Measurements from ENCODE around the gene SLC6A19.

Gene SLC6A19

DNA sequence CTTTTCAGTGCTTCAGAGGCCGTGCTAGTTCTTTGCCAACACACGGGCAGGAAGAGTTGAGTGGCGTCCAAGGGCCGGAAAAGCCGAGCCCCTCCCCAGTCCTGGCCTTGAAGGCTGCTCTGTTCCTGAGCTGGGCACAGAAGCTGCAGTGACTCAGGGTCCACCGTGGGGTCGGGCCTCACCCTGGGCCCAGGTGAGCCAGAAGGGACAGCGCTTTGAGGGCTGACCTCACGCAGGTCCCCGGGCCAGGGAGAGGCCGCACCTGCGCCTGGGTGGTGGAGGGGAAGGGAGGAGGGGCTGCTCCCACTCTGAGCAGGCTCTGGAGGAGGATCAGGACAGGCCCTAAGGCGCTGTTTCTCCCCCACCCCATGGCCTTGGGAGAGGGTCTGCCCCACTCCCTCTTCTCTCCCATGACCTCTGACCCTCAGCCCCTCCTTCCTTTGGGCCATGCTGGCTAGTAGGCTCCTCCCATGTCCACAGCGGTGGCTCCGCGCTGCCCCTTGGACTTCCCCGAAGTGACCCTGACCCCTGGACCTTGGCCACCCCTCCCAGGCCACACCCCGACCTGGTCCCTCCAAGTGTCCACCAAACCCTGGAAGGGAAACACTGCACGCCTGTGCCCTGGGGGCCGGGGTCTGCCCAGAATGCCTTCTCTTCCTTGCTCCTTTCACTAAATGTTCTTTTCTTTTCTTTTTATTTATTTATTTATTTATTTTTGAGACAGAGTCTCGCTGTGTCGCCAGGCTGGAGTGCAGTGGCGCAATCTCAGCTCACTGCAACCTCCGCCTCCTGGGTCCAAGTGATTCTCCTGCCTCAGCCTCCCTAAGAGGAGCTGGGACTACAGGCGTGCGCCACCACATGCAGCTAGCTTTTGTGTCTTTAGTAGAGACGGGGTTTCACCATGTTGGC is 19.7 kb upstream of the SLC6A19 start:
- Mint-ChIP-seq H3K27ac (no peak overlapping the region), H3K27me3 (ENCODE audit: low read depth) (no peaks in the 10 kb centered on the region), H3K9me3 (no peaks in the 10 kb centered on the region), H3K36me3 (ENCODE audit: low read depth) (no peaks in the 10 kb centered on the region), H3K4me3 (no peak overlapping the region), H3K4me1 (ENCODE audit: low read depth) (no peaks in the 10 kb centered on the region)
- no peak for DNase-seq (ENCODE audit: low spot score)

DNA sequence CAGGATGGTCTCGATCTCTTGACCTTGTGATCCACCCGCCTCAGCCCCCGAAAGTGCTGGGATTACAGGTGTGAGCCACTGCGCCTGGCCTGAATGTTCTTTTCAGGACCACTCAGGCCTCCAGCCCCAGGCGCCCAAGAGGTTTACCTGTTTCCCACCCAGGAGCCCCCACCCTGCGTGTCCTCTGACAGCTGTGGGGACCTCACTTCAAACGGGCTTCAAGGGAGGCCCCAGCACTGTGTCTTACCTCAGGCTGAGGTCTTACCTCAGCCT is 19.1 kb upstream of the SLC6A19 start:
- Mint-ChIP-seq H3K4me1 (ENCODE audit: low read depth) (no peaks in the 10 kb centered on the region), H3K4me3 (no peak overlapping the region), H3K27ac (no peak overlapping the region), H3K36me3 (ENCODE audit: low read depth) (no peaks in the 10 kb centered on the region), H3K9me3 (no peaks in the 10 kb centered on the region), H3K27me3 (ENCODE audit: low read depth) (no peaks in the 10 kb centered on the region)
- DNase-seq (ENCODE audit: low spot score): no peak

- no peak for DNase-seq (ENCODE audit: low spot score)
- H3K27ac Mint-ChIP-seq: no peak overlapping the region
- no peaks in the 10 kb centered on the region for H3K4me1 Mint-ChIP-seq (ENCODE audit: low read depth)
- no peaks in the 10 kb centered on the region for H3K9me3 Mint-ChIP-seq
- H3K4me3 Mint-ChIP-seq: no peak overlapping the region
- no peaks in the 10 kb centered on the region for H3K27me3 Mint-ChIP-seq (ENCODE audit: low read depth)
- H3K36me3 Mint-ChIP-seq (ENCODE audit: low read depth): no peaks in the 10 kb centered on the region
Measured at GRCh38 chr5:1182633-1183423, 18.6 kb upstream of the SLC6A19 start.

GRCh38 chr5:1183424-1184162 is 17.8 kb upstream of the SLC6A19 start:
- no peaks in the 10 kb centered on the region for H3K36me3 Mint-ChIP-seq (ENCODE audit: low read depth)
- H3K27ac Mint-ChIP-seq: no peak overlapping the region
- no peak for DNase-seq (ENCODE audit: low spot score)
- H3K27me3 Mint-ChIP-seq (ENCODE audit: low read depth): no peaks in the 10 kb centered on the region
- no peaks in the 10 kb centered on the region for H3K9me3 Mint-ChIP-seq
- H3K4me3 Mint-ChIP-seq: no peak overlapping the region
- H3K4me1 Mint-ChIP-seq (ENCODE audit: low read depth): no peaks in the 10 kb centered on the region

DNA sequence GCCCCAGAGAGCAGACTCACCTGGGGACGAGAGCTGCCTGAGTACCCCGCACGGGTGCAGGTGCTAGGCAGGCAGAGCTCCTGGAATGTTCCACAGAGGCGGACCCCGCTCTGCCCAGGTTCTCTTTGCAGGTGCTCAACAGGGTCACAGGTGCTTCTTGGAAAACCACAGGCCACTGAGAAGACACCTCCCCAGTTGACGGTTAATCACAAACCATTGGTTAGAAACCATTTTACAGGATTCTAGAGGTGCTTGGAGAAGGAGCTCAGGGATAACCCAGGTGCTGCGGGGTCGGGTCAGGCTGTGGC is 17.3 kb upstream of the SLC6A19 start:
- no peak for DNase-seq (ENCODE audit: low spot score)
- Mint-ChIP-seq H3K27me3 (ENCODE audit: low read depth) (no peaks in the 10 kb centered on the region), H3K4me3 (no peak overlapping the region), H3K36me3 (ENCODE audit: low read depth) (no peaks in the 10 kb centered on the region), H3K9me3 (no peaks in the 10 kb centered on the region), H3K27ac (no peak overlapping the region), H3K4me1 (ENCODE audit: low read depth) (no peaks in the 10 kb centered on the region)

- H3K27me3 Mint-ChIP-seq (ENCODE audit: low read depth): peaks cover 2% of the 10 kb centered on the region
- no peak overlapping the region for H3K4me3 Mint-ChIP-seq
- no peaks in the 10 kb centered on the region for H3K9me3 Mint-ChIP-seq
- H3K4me1 Mint-ChIP-seq (ENCODE audit: low read depth): no peaks in the 10 kb centered on the region
- H3K27ac Mint-ChIP-seq: no peak overlapping the region
- H3K36me3 Mint-ChIP-seq (ENCODE audit: low read depth): no peaks in the 10 kb centered on the region
- DNase-seq (ENCODE audit: low spot score): no peak
Measured at GRCh38 chr5:1184481-1184880, 16.9 kb upstream of the SLC6A19 start.

- Mint-ChIP-seq H3K27ac (no peak overlapping the region), H3K27me3 (ENCODE audit: low read depth) (peaks cover 5% of the 10 kb centered on the region), H3K4me1 (ENCODE audit: low read depth) (no peaks in the 10 kb centered on the region), H3K9me3 (no peaks in the 10 kb centered on the region), H3K36me3 (ENCODE audit: low read depth) (no peaks in the 10 kb centered on the region), H3K4me3 (no peak overlapping the region)
- DNase-seq (ENCODE audit: low spot score): no peak
Measured at GRCh38 chr5:1185038-1185627, 16.3 kb upstream of the SLC6A19 start.

GRCh38 chr5:1185629-1186350 is 15.6 kb upstream of the SLC6A19 start:
- H3K27ac Mint-ChIP-seq: no peak overlapping the region
- H3K36me3 Mint-ChIP-seq (ENCODE audit: low read depth): no peaks in the 10 kb centered on the region
- no peaks in the 10 kb centered on the region for H3K9me3 Mint-ChIP-seq
- DNase-seq (ENCODE audit: low spot score): no peak
- H3K27me3 Mint-ChIP-seq (ENCODE audit: low read depth): peaks cover 6% of the 10 kb centered on the region
- no peak overlapping the region for H3K4me3 Mint-ChIP-seq
- no peaks in the 10 kb centered on the region for H3K4me1 Mint-ChIP-seq (ENCODE audit: low read depth)

DNA sequence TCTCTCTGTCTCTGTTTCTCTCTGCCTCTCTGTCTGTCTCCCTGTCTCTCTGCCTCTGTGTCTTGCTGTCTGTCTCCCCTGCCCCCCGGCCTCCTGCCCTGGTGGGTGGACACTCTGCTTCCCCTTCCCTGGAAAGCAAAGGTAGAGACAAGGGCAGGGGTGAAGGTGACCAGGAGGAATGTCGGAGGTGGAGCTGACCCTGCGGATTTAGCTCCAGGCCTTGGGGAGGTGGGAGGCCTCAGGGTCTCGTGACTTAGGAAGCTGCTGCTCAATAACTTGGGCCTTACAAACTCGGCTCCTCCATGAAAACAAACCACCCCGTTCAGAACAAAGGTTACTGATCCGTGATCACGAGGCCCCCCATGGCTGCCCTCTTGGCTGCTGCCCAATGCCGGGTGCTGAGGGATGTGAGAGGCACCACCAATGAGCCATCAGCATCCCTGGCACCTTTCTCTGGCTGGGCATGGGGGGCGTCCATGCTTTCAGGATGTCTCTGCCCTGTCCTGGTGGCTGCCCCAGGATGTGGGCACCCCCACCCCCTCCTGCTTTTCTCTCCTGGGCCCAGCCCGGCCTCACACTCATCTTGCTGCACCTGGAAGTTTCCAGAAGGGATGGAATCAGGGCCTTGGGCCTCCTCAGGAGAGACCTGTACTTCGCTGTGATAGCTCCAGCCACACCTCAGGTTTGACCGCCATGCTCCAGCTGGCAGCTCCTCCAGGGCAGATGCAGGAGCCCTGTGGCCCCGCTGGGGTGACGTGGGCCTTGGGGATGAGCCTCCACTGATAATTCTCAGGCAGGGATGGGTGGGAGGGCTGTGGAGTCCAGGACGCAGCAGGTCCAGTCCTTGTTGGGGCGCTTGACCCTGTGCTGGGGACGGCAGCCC is 14.8 kb upstream of the SLC6A19 start:
- peaks cover 9% of the 10 kb centered on the region for H3K27me3 Mint-ChIP-seq (ENCODE audit: low read depth)
- no peaks in the 10 kb centered on the region for H3K36me3 Mint-ChIP-seq (ENCODE audit: low read depth)
- no peaks in the 10 kb centered on the region for H3K4me1 Mint-ChIP-seq (ENCODE audit: low read depth)

DNA sequence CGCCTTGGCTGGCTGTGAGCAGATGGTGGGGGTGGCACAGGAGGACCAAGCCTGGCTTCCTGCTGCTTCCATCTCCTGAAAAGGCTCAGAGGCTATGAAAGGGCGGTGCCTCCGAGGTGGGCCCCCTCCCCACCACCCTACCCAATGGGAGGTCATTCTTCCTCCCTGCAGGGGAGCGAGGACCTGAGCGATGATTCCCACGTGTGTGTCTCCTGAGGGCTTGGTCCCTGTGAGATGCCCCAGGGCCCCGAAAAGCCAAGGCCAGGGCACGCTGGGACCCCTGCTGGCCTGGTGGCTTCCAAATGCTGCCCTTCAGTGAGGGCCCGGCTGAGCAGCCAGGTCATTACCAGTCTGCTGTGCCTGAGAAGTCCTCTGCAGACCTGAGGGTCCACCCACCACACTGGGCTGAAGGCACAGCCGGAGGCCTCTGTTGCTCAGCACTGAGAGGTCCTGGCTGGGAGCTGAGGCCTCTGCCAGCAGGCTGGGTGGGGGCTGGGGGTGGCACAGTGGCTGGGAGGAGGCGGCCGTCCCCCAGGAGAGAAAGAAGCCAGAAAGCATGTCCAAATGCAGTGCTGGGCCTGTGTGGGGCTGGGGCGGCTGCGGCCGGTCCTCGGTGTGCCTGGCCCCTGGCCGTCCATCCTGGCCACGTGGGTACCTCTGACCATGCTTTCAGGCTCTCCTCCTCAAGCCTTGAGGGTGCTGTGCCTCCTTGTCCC is 14.0 kb upstream of the SLC6A19 start:
- Mint-ChIP-seq H3K27ac (no peak overlapping the region), H3K4me1 (ENCODE audit: low read depth) (no peaks in the 10 kb centered on the region), H3K4me3 (no peak overlapping the region), H3K9me3 (no peaks in the 10 kb centered on the region), H3K27me3 (ENCODE audit: low read depth) (peaks cover 11% of the 10 kb centered on the region), H3K36me3 (ENCODE audit: low read depth) (no peaks in the 10 kb centered on the region)
- DNase-seq (ENCODE audit: low spot score): no peak

More for the DNA sequence above, 14.8 kb upstream of the SLC6A19 start:
- H3K9me3 Mint-ChIP-seq: no peaks in the 10 kb centered on the region
- no peak overlapping the region for H3K4me3 Mint-ChIP-seq
- no peak overlapping the region for H3K27ac Mint-ChIP-seq
- DNase-seq (ENCODE audit: low spot score): no peak

GRCh38 chr5:1187950-1188334 is 13.5 kb upstream of the SLC6A19 start:
- no peak for DNase-seq (ENCODE audit: low spot score)
- no peak overlapping the region for H3K4me3 Mint-ChIP-seq
- H3K9me3 Mint-ChIP-seq: no peaks in the 10 kb centered on the region
- H3K27ac Mint-ChIP-seq: no peak overlapping the region
- H3K27me3 Mint-ChIP-seq (ENCODE audit: low read depth): peaks cover 13% of the 10 kb centered on the region
- no peaks in the 10 kb centered on the region for H3K36me3 Mint-ChIP-seq (ENCODE audit: low read depth)
- H3K4me1 Mint-ChIP-seq (ENCODE audit: low read depth): no peaks in the 10 kb centered on the region

- Mint-ChIP-seq H3K27me3 (ENCODE audit: low read depth) (peaks cover 14% of the 10 kb centered on the region), H3K4me3 (no peak overlapping the region), H3K36me3 (ENCODE audit: low read depth) (no peaks in the 10 kb centered on the region), H3K9me3 (no peaks in the 10 kb centered on the region), H3K4me1 (ENCODE audit: low read depth) (no peaks in the 10 kb centered on the region), H3K27ac (no peak overlapping the region)
- DNase-seq (ENCODE audit: low spot score): no peak
Measured at GRCh38 chr5:1188464-1188863, 12.9 kb upstream of the SLC6A19 start.
